Effector memory CD8-positive, alpha-beta T cell (primary cell): ENCODE data around the gene WNT9A.
A peak's percentile ranks its signal among the peaks of the same experiment; 100 is the strongest.
"Not testable (repeated sequence)": the region's sequence is repeated elsewhere in the genome, so short reads cannot be mapped to it uniquely, and the experiment has no call there.

ENCODE experiments used
- ATAC-seq: fragments of 150-1000 bp; cut with Tn5 transposase; replicated peaks from 2 replicates; pipeline ENCODE4 v1.10.0; 2021; ENCODE audit warnings: mild to moderate bottlenecking, moderate library complexity
- DNase-seq, 3 experiments: peaks; one replicate each; pipeline ENCODE4 v3.0.0; 2021
- H3K27ac Mint-ChIP-seq, 2 donors: one replicate each; pipeline ENCODE4 v1.8.0; 2022; ENCODE audit warnings: mild to moderate bottlenecking in 2 of 2, mixed read lengths in 2 of 2, moderate library complexity in 2 of 2
- H3K27me3 Mint-ChIP-seq, 2 donors: one replicate each; pipeline ENCODE4 v1.8.0; 2022; ENCODE audit warnings: mixed read lengths in 2 of 2
- H3K36me3 Mint-ChIP-seq: one replicate; pipeline ENCODE4 v1.8.0; 2022; ENCODE audit warnings: mild to moderate bottlenecking, moderate library complexity, mixed read lengths; ENCODE audit not compliant: insufficient read depth
- H3K4me1 Mint-ChIP-seq, 2 donors: one replicate each; pipeline ENCODE4 v1.8.0; 2022; ENCODE audit warnings: low read depth in 2 of 2, mixed read lengths in 2 of 2
- H3K4me3 Mint-ChIP-seq, 2 donors: one replicate each; pipeline ENCODE4 v1.8.0; 2022; ENCODE audit warnings: mild to moderate bottlenecking in 2 of 2, mixed read lengths in 2 of 2, moderate library complexity in 2 of 2
- H3K9me3 Mint-ChIP-seq, 2 donors: one replicate each; pipeline ENCODE4 v1.8.0; 2022; ENCODE audit warnings: mixed read lengths in 2 of 2

WNT9A gene

DNA sequence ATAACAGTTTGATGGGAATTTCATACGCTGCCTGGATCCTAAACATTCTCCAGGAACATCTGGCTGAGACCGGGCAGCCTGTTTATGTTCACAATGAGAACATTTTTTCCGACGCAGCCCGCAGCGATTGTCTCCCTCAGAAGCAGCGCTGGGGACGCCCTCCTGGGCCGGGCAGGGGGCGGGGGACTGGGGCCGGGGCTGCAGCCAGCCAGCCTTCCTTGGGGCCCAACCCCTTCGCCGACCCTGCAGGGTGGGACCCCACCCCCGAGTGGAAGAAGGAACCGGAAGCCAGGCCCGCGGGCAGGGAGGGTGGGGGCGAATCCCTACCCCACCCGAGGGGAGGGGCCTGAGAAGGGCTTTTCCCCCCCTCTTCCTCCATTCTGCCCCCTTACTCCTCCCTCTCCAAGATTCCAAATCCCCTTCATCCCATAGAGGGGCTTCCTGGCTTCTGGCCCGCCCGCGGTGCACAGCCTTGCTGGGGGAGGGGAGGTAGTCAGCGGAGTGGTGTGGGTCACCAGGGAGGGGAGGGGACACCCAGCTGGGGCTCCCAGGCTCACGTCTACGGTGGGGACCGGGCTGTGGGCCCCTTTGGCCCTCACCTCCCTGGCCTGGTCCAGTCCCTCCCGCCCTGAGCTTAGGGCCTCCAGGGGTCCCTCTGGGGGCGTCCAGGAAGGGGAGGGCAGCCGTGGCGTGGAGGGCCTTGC is 60.6 kb downstream of the WNT9A start:
- H3K4me3 Mint-ChIP-seq: peak overlapping the region; percentile 55 to 64
- H3K27me3 Mint-ChIP-seq: no peaks in the 10 kb centered on the region
- H3K36me3 Mint-ChIP-seq: no peaks in the 10 kb centered on the region
- no peaks in the 10 kb centered on the region for H3K9me3 Mint-ChIP-seq
- DNase-seq: peak in 1 of 3 experiments; percentile 1
- H3K4me1 Mint-ChIP-seq: peaks cover 17 to 26% of the 10 kb centered on the region in 2 donors
- peak; percentile 26 for ATAC-seq
- peak overlapping the region in 1 of 2 donors; percentile 87 for H3K27ac Mint-ChIP-seq

DNA sequence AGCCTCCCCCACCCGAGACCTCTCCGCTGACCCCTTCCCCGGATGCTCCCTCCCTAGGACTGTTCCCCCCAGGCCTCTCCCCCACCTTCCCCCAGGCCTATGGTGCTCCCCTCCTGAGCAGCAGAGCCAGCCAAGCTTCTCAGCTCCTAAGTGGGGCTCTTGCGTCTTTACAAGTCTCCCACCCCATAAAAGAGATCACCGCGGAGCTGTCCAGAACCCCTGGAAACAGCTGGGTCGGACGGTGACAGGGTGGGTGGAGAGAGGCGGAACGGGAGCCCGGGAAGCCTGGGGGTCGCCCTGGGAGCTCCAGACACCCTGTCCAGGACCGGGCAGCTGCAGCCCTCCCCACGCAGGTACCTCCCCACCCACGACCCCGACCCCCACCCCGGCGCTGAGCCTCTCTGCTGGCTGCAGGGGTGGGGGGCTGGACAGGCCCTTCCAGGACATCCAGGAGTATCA is 61.2 kb downstream of the WNT9A start:
- Mint-ChIP-seq H3K36me3 (no peaks in the 10 kb centered on the region), H3K27ac (peak overlapping the region in 1 of 2 donors; percentile 87), H3K4me1 (peaks cover 17 to 26% of the 10 kb centered on the region in 2 donors), H3K9me3 (no peaks in the 10 kb centered on the region), H3K27me3 (no peaks in the 10 kb centered on the region), H3K4me3 (peak overlapping the region; percentile 55 to 64)
- DNase-seq (no peak), ATAC-seq (no peak)

DNA sequence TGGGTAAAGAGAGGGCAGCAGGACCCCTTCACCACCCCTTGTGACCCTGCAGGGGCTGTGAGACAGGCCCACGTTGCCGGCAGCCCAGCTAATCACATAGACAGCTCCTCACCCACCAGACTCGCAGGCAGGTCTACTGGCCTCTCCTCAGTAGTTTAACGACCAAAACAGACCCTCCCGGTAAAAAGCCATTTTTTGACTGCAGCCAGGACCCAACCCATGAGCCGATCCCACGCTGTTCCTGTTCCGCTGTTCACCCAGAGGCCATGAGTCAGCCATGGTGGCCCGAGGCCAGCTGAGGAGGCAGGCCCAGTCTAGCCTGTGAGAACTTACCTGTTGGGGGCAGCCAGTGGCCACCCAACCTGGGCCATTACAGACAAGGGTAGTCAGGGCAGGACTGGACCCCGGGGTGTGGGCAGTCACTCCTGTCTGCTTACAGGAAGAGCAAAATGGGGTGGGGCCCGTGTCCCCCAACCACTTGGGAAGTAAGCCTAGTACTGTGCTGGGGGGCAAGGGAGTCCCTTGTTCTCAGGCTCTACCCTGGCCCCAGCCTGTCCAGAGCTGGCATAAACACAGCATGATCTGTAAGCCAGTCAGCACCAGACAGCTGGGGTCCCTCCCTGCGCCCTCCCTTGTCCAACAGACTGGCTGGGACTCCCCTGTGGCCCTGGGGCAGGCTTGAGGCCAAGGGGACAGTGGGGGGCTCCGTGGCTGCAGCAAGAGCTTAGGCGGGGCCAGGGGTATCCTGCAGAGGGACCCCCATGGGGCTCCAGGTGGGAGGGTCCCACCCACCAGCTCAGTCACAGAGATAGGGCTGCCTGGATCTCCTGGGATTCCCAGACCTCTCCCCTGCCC is 61.9 kb downstream of the WNT9A start:
- peak overlapping the region; percentile 78 to 87 for H3K27ac Mint-ChIP-seq
- no peaks in the 10 kb centered on the region for H3K36me3 Mint-ChIP-seq
- DNase-seq: peak in 1 of 3 experiments; percentile 2
- no peaks in the 10 kb centered on the region for H3K9me3 Mint-ChIP-seq
- peaks cover 17 to 26% of the 10 kb centered on the region in 2 donors for H3K4me1 Mint-ChIP-seq
- peak overlapping the region; percentile 64 to 79 for H3K4me3 Mint-ChIP-seq
- peak; percentile 27 for ATAC-seq
- H3K27me3 Mint-ChIP-seq: no peaks in the 10 kb centered on the region

DNA sequence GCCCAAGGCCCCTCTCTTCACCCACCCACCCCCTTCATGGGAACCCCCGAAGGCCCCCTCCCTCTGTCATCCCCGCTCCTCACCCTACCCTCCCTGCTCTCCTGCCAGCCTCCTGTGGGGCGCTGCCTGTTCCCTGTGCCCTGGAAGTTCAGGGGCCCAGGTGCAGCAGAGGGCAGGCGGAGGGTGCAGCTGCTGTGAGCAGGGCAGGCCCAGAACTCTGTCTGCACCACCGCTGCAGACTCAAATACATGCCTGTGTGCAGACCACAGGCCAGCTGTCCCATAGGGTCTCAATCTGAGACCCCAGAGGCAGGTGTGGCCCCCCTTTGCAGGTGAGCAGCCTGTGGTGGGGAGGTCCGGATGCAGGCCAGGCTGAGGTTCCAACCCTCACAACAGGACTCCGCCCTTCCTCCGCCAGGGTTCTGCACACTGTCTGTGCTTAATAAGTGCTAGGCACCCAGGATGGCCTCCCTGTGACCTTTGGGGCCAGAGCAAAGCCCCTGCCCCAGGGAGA is 62.5 kb downstream of the WNT9A start:
- ATAC-seq (peak; percentile 75), DNase-seq (peak in 2 of 3 experiments; percentile 21 to 23)
- Mint-ChIP-seq H3K36me3 (no peaks in the 10 kb centered on the region), H3K27me3 (no peaks in the 10 kb centered on the region), H3K9me3 (no peaks in the 10 kb centered on the region), H3K4me1 (peaks cover 17 to 23% of the 10 kb centered on the region in 2 donors), H3K4me3 (peak overlapping the region; percentile 64 to 79), H3K27ac (peak overlapping the region; percentile 78 to 87)

DNA sequence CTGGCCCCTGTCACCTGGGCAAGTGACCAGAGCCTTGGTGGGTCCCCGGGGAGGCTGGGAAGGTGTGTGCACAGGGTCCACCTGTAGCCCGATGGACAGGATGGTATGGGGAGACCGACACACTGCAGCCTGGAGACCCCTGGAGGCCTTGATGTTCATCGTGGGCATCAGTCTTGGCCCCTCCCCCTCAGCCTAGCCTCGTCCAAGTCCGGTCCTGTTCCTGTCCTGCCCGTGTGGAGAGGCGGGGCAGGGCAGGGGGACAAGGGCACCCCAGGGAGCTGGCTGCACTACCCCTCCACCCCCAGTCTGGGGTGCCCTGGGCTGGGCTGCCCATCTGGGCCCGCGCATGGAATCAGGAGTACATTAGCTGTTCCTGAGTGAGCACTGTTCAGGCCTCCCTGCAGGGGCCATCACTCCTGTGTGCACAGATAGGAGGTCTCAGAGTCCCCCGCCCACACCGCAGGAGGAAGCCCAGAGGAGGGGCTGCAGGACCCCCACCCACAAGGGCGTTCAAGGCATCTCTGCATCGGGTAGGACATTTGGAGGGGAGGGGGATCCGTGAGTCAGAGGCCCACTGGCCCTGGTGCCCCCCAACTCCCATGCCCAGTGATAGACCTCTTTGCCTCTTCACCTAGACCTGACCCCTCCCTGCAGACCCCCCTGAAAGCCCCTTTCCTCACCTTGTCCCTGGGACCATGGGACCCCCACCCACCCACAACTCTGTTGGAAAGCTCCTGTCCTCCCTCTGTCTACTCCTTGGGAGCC is 63.2 kb downstream of the WNT9A start:
- Mint-ChIP-seq H3K27me3 (no peaks in the 10 kb centered on the region), H3K4me3 (peak overlapping the region; percentile 31 to 79), H3K36me3 (peaks cover 3% of the 10 kb centered on the region), H3K9me3 (no peaks in the 10 kb centered on the region), H3K27ac (peak overlapping the region in 1 of 2 donors; percentile 87), H3K4me1 (peaks cover 17 to 20% of the 10 kb centered on the region in 2 donors)
- ATAC-seq (no peak), DNase-seq (no peak)

DNA sequence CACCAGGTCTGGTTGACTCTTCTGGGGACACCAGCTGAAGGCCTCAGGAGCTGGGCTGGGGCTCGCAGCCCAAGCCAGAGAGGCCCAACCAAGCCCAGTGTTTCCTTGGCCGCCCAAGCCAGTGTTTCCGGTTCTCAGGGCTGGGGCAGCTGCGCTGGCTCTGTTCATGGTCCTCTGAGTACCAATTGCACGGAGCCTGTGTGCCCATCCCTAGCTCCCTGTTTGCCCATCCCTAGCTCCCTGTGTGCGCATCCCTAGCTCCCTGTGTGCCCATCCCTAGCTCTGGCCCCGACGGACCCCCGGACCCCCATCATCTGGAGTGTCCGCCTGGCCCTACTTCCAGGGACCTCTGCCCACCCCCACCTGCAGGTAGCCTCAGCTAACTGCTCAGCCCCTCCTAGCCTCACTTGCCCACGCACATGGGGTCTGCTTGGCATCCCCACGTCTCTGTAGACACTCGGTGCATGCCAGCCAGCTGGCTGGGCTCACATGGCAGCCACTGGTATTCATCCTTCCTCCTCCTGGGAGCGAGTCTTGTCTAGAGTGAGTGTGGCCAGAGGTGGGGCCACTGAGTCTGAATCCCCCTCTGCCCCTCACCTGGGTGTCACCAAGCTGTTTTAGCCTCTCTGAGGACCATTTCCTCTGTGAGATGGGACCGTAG is 64.0 kb downstream of the WNT9A start:
- no peak overlapping the region for H3K27ac Mint-ChIP-seq
- no peak for DNase-seq
- no peaks in the 10 kb centered on the region for H3K9me3 Mint-ChIP-seq
- no peaks in the 10 kb centered on the region for H3K27me3 Mint-ChIP-seq
- H3K4me1 Mint-ChIP-seq: peaks cover 17% of the 10 kb centered on the region in 2 donors
- no peak for ATAC-seq
- peaks cover 3% of the 10 kb centered on the region for H3K36me3 Mint-ChIP-seq
- H3K4me3 Mint-ChIP-seq: no peak overlapping the region

DNA sequence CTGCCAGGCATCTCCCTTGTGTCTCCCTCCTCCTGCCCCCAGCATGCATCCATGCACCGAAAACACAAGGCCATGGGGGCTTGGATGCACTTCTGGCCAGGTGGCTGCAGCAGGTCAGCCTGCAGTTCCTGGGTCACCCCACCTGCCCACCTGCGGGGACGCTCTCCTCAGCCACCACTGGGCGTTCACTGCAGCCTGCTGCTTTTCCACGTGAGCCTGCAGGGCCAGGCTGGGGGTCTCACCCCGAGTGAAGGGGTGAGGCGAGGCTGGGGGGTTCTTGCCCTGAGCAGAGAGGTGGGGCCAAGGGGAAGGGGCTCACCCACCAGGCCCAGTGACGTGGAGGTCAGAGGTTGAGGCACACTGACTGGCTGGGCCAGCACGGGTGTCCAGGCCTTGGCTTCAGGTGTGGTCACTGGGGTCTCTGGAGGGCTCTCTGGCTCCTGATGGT is 64.6 kb downstream of the WNT9A start:
- ATAC-seq (no peak), DNase-seq (no peak)
- peaks cover 17% of the 10 kb centered on the region in 2 donors for H3K4me1 Mint-ChIP-seq
- H3K27me3 Mint-ChIP-seq: no peaks in the 10 kb centered on the region
- no peaks in the 10 kb centered on the region for H3K9me3 Mint-ChIP-seq
- no peak overlapping the region for H3K4me3 Mint-ChIP-seq
- H3K36me3 Mint-ChIP-seq: peaks cover 3% of the 10 kb centered on the region
- H3K27ac Mint-ChIP-seq: peak overlapping the region in 1 of 2 donors; percentile 66

DNA sequence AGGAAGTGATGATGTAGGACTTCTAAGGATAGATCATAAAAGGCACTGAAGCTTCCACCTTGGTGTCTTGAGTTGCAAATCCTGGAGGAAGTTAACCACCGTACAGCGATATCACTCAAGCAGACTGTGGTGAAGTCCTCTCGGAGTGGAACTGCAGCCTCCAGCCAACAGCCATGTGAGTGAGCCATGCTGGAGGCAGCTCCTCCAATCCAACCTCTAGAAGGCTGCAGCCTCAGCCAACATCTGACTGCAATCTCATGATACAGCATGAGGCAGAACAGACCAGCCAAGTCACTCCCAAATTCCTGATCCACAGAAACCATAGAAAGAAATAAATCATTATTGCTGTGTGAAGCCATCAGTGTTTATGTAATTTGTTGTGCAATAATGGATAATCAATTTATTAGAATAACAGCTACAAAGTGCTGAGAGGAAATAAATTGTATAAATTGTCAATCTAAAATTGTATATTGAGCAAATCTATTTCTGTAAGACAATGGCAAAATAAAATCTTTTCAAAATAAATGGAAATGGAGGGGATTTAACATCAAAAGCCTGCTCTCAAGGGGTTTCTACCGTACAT is 67.3 kb downstream of the WNT9A start:
- peaks cover 8 to 9% of the 10 kb centered on the region in 2 donors for H3K4me1 Mint-ChIP-seq
- no peaks in the 10 kb centered on the region for H3K27me3 Mint-ChIP-seq
- H3K4me3 Mint-ChIP-seq: no peak overlapping the region
- no peak overlapping the region for H3K27ac Mint-ChIP-seq
- no peak for ATAC-seq
- peaks cover 0 to 3% of the 10 kb centered on the region in 2 donors for H3K9me3 Mint-ChIP-seq
- H3K36me3 Mint-ChIP-seq: peaks cover 3% of the 10 kb centered on the region
- no peak for DNase-seq

DNA sequence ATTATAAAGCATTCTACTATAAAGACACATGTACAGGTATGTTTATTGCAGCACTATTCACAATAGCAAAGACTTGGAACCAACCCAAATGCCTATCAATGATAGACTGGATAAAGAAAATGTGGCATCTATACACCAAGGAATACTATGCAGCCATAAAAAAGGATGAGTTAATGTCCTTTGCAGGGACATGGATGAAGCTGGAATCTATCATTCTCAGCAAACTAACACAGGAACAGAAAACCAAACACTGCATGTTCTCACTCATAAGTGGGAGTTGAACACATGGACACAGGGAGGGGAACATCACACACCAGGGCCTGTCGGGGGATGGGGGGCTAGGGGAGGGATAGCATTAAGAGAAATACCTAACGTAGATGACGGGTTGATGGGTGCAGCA is 69.9 kb downstream of the WNT9A start:
- peaks cover 20 to 22% of the 10 kb centered on the region in 2 donors for H3K27me3 Mint-ChIP-seq
- not testable (repeated sequence) for DNase-seq, H3K9me3 Mint-ChIP-seq, H3K4me1 Mint-ChIP-seq, H3K36me3 Mint-ChIP-seq, H3K27ac Mint-ChIP-seq, ATAC-seq, H3K4me3 Mint-ChIP-seq

DNA sequence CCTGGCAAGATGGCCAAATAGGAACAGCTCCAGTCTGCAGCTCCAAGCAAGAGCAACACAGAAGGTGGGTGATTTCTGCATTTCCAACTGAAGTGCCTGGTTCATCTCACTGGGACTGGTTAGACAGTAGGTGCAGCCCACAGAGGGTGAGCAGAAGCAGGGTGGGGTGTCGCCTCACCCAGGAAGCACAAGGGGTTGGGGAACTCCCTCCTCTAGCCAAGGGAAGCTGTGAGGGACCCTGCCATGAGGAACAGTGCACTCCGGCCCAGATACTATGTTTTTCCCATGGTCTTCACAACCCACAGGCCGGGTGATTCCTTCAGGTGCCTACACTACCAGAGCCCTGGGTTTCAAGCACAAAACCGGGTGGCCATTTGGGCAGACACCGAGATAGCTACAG is 75.8 kb downstream of the WNT9A start:
- not testable (repeated sequence) for DNase-seq, H3K36me3 Mint-ChIP-seq, H3K4me3 Mint-ChIP-seq, H3K9me3 Mint-ChIP-seq, ATAC-seq
- peaks cover 20 to 23% of the 10 kb centered on the region in 2 donors for H3K27me3 Mint-ChIP-seq
- peaks cover 22% of the 10 kb centered on the region in 2 donors for H3K4me1 Mint-ChIP-seq
- peak overlapping the region in 1 of 2 donors; percentile 18 for H3K27ac Mint-ChIP-seq

DNA sequence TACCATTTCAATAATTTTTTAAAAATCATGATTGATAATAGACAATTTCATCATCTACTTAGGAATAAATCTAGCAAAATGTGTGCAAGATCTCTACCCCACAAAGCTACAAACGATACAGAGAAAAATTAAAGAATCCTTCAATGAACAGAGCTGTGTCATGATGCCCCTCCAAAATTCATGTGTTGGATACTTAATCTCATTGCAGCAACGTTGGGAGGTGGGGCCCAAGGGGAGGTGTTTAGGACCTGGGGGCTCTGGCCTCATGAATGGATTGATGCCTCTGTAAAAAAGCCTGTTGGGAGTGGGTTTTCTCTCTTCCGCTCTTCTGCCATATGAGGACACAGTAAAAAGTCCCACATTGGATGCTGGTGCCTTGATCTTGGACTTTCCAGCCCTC is 77.4 kb downstream of the WNT9A start:
- no peak for DNase-seq

DNA sequence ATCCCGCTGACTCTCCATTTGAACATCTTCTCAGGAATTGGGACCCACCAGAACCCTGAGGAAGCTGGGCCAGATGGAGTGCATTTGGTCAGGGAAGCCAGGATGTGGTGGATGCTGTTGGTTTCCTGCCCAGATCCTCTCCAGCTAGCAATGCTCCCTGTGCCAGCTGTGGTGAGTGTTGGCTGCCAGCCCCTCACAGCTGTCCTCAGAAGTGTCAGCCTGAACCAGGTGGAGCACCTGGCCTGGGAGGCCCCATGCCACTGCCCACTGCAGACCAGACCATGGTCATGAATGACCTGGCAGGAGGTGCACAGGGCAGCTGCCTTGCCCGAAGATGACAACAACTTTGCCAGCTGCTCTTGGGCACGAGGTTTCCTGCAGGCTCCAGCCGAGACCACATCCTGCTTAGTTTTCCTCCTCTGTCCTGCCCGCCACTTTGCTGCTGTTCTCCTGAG is 77.9 kb downstream of the WNT9A start:
- Mint-ChIP-seq H3K36me3 (no peaks in the 10 kb centered on the region), H3K4me1 (peaks cover 22% of the 10 kb centered on the region in 2 donors), H3K27me3 (peaks cover 18 to 19% of the 10 kb centered on the region in 2 donors), H3K27ac (peak overlapping the region in 1 of 2 donors; percentile 65), H3K4me3 (peak overlapping the region; percentile 67 to 73), H3K9me3 (no peaks in the 10 kb centered on the region)
- DNase-seq (no peak), ATAC-seq (peak; percentile 50)

More for the DNA sequence above, 77.4 kb downstream of the WNT9A start:
- Mint-ChIP-seq H3K27me3 (peaks cover 20 to 23% of the 10 kb centered on the region in 2 donors), H3K9me3 (no peaks in the 10 kb centered on the region), H3K4me1 (peaks cover 22% of the 10 kb centered on the region in 2 donors), H3K4me3 (peak overlapping the region; percentile 67 to 73), H3K27ac (peak overlapping the region in 1 of 2 donors; percentile 65), H3K36me3 (no peaks in the 10 kb centered on the region)
- no peak for ATAC-seq
